SK-N-SH treated with all-trans-retinoic acid at 6 μM for 48 hours (cell line): ENCODE data around the gene GPR153.

ENCODE experiments used
- ATAC-seq: fragments of 200-7000 bp; cut with Tn5 transposase; 3 replicates; pipeline ENCODE4 v1.9.1; 2020; ENCODE audit warnings: mild to moderate bottlenecking, moderate library complexity
- ARNTL ChIP-seq: fragments of 450-650 bp; formaldehyde crosslinking; IDR thresholded peaks from 2 replicates; pipeline ENCODE4 v1.5.0; 2020; ENCODE audit warnings: low read depth, mild to moderate bottlenecking, moderate library complexity, borderline replicate concordance
- BACH2 ChIP-seq: fragments of 250-450 bp; sonication (Bioruptor Pico); IDR thresholded peaks from 2 replicates; pipeline ENCODE4 v1.9.0; 2021; ENCODE audit warnings: mild to moderate bottlenecking, borderline replicate concordance
- CREB5 ChIP-seq: fragments of 250-450 bp; sonication (Bioruptor Pico); IDR thresholded peaks from 2 replicates; pipeline ENCODE4 v1.5.1; 2020; ENCODE audit warnings: low read depth, mild to moderate bottlenecking, moderate library complexity
- CSDC2 ChIP-seq: fragments of 250-450 bp; sonication (Bioruptor Pico); IDR thresholded peaks from 2 replicates; pipeline ENCODE4 v1.5.0; 2020; ENCODE audit warnings: mild to moderate bottlenecking, moderate library complexity
- ESRRG ChIP-seq: fragments of 250-450 bp; sonication (Bioruptor Pico); IDR thresholded peaks from 2 replicates; pipeline ENCODE4 v1.6.1; 2021; ENCODE audit warnings: mild to moderate bottlenecking
- GLIS3 ChIP-seq: fragments of 250-450 bp; sonication (Bioruptor Pico); IDR thresholded peaks from 2 replicates; pipeline ENCODE4 v1.5.0; 2020; ENCODE audit warnings: mild to moderate bottlenecking, moderate library complexity
- ISL1 ChIP-seq: fragments of 250-450 bp; sonication (Bioruptor Pico); IDR thresholded peaks from 2 replicates; pipeline ENCODE4 v2.1.2; 2022; ENCODE audit warnings: mild to moderate bottlenecking, moderate library complexity
- OSR1 ChIP-seq: fragments of 250-450 bp; sonication (Bioruptor Pico); IDR thresholded peaks from 2 replicates; pipeline ENCODE4 v1.8.0; 2022; ENCODE audit warnings: moderate library complexity, mild to moderate bottlenecking, inconsistent platforms
- POU6F1 ChIP-seq: fragments of 250-450 bp; sonication (Bioruptor Pico); IDR thresholded peaks from 2 replicates; pipeline ENCODE4 v1.8.0; 2021; ENCODE audit warnings: low read depth, mild to moderate bottlenecking, moderate library complexity, borderline replicate concordance
- PPARA ChIP-seq: fragments of 250-450 bp; sonication (Bioruptor Pico); IDR thresholded peaks from 2 replicates; pipeline ENCODE4 v1.5.0; 2020; ENCODE audit warnings: mild to moderate bottlenecking, borderline replicate concordance
- RARB ChIP-seq: fragments of 250-450 bp; sonication (Bioruptor Pico); IDR thresholded peaks from 2 replicates; pipeline ENCODE4 v1.8.0; 2021; ENCODE audit warnings: mild to moderate bottlenecking, moderate library complexity
- SNAI2 ChIP-seq: fragments of 250-450 bp; sonication (Bioruptor Pico); IDR thresholded peaks from 2 replicates; pipeline ENCODE4 v1.5.0; 2020; ENCODE audit warnings: mild to moderate bottlenecking, moderate library complexity
- TCF4 ChIP-seq: fragments of 250-450 bp; sonication (Bioruptor Pico); IDR thresholded peaks from 2 replicates; pipeline ENCODE4 v1.8.0; 2021; ENCODE audit warnings: mild to moderate bottlenecking, moderate library complexity, borderline replicate concordance
- TOX ChIP-seq: fragments of 250-450 bp; sonication (Bioruptor Pico); IDR thresholded peaks from 2 replicates; pipeline ENCODE4 v1.8.0; 2021; ENCODE audit warnings: mild to moderate bottlenecking, moderate library complexity, borderline replicate concordance
- ZC3H10 ChIP-seq: fragments of 250-450 bp; sonication (Bioruptor Pico); IDR thresholded peaks from 2 replicates; pipeline ENCODE4 v1.5.1; 2021; ENCODE audit warnings: mild to moderate bottlenecking, moderate library complexity
- ZFP3 ChIP-seq: fragments of 250-450 bp; sonication (Bioruptor Pico); IDR thresholded peaks from 2 replicates; pipeline ENCODE4 v1.5.0; 2020; ENCODE audit warnings: mild to moderate bottlenecking, moderate library complexity
- ZNF565 ChIP-seq: fragments of 450-650 bp; formaldehyde crosslinking; conservative IDR thresholded peaks from 2 replicates; pipeline ENCODE4 v1.5.0; 2020; ENCODE audit warnings: low read depth, mild to moderate bottlenecking, moderate library complexity
- ZNF70 ChIP-seq: fragments of 450-650 bp; formaldehyde crosslinking; IDR thresholded peaks from 2 replicates; pipeline ENCODE4 v1.5.0; 2020; ENCODE audit warnings: mild to moderate bottlenecking, moderate library complexity
- TF ChIP-seq, protein P1 (sequence below): fragments of 250-450 bp; sonication (Bioruptor Pico); IDR thresholded peaks from 2 replicates; pipeline ENCODE4 v1.5.0; 2020; ENCODE audit warnings: mild to moderate bottlenecking, moderate library complexity
- TF ChIP-seq, protein P2 (sequence below): fragments of 250-450 bp; sonication (Bioruptor Pico); IDR thresholded peaks from 2 replicates; pipeline ENCODE4 v1.5.1; 2021; ENCODE audit warnings: mild to moderate bottlenecking, moderate library complexity
- TF ChIP-seq, protein P3 (sequence below): fragments of 250-450 bp; sonication (Bioruptor Pico); IDR thresholded peaks from 2 replicates; pipeline ENCODE4 v1.8.0; 2020; ENCODE audit warnings: mild to moderate bottlenecking, moderate library complexity, borderline replicate concordance

GPR153 gene

DNA sequence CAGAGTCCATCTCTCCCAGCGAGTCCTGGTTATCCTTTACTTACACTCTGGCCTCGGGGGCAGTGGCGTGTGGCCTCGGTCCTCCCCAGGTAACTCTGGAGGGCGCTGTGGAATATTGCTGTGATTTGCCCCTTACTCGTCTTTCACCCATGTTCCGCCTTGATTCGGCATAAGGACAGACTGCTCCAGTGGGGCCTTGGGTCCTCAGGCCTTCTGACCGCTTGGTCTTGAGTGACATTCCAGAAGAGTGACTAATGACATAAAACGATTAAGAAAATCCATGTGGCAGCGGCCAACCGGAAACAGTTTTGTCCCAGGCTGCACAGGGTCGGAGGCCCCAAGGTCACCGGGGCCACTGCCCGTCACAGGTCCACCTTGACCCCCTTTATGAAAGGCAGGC lies 36.2 kb downstream of the GPR153 start:
- TF ChIP-seq ZFP3 (CRISPR knock-in tag) (no peak), CREB5 (CRISPR knock-in tag) (no peak), PPARA (CRISPR knock-in tag) (no peak), POU6F1 (CRISPR knock-in tag) (no peak), TCF4 (CRISPR knock-in tag) (no peak), ESRRG (no peak), OSR1 (CRISPR knock-in tag) (no peak), SNAI2 (CRISPR knock-in tag) (no peak), ZC3H10 (CRISPR knock-in tag) (no peak), ZNF70 (CRISPR knock-in tag) (no peak), BACH2 (CRISPR knock-in tag) (no peak), CSDC2 (CRISPR knock-in tag) (no peak), ZNF565 (CRISPR knock-in tag) (no peak), RARB (CRISPR knock-in tag) (no peak)
- TF ChIP-seq, protein P1, sequence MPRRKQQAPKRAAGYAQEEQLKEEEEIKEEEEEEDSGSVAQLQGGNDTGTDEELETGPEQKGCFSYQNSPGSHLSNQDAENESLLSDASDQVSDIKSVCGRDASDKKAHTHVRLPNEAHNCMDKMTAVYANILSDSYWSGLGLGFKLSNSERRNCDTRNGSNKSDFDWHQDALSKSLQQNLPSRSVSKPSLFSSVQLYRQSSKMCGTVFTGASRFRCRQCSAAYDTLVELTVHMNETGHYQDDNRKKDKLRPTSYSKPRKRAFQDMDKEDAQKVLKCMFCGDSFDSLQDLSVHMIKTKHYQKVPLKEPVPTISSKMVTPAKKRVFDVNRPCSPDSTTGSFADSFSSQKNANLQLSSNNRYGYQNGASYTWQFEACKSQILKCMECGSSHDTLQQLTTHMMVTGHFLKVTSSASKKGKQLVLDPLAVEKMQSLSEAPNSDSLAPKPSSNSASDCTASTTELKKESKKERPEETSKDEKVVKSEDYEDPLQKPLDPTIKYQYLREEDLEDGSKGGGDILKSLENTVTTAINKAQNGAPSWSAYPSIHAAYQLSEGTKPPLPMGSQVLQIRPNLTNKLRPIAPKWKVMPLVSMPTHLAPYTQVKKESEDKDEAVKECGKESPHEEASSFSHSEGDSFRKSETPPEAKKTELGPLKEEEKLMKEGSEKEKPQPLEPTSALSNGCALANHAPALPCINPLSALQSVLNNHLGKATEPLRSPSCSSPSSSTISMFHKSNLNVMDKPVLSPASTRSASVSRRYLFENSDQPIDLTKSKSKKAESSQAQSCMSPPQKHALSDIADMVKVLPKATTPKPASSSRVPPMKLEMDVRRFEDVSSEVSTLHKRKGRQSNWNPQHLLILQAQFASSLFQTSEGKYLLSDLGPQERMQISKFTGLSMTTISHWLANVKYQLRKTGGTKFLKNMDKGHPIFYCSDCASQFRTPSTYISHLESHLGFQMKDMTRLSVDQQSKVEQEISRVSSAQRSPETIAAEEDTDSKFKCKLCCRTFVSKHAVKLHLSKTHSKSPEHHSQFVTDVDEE, result no peak
- TF ChIP-seq, protein P2, sequence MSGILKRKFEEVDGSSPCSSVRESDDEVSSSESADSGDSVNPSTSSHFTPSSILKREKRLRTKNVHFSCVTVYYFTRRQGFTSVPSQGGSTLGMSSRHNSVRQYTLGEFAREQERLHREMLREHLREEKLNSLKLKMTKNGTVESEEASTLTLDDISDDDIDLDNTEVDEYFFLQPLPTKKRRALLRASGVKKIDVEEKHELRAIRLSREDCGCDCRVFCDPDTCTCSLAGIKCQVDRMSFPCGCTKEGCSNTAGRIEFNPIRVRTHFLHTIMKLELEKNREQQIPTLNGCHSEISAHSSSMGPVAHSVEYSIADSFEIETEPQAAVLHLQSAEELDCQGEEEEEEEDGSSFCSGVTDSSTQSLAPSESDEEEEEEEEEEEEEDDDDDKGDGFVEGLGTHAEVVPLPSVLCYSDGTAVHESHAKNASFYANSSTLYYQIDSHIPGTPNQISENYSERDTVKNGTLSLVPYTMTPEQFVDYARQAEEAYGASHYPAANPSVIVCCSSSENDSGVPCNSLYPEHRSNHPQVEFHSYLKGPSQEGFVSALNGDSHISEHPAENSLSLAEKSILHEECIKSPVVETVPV, result no peak
- TF ChIP-seq, all 23 proteins: peak for 0
- no peak for ATAC-seq

DNA sequence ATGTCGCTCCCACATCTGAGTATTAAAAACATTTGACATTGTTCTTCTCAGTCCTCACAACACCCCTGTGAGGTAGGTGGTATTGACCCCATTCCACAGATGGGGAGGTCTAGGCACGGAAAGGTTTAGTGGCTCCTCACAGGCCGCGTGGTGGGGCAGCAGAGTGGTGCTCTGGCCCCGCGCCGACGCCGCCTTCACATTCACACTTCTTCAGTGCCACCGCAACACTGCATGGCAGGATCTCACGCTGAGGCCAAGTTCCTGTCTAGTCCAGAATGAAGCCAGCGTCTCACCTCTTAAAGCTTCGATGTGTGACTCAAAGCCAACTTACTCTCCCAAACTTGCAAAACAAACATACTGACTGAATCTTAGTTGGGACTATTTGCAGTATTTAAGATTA lies 37.3 kb downstream of the GPR153 start:
- TF ChIP-seq ESRRG (no peak), ZNF565 (CRISPR knock-in tag) (no peak), TCF4 (CRISPR knock-in tag) (no peak), CREB5 (CRISPR knock-in tag) (no peak), TOX (CRISPR knock-in tag) (no peak), ARNTL (CRISPR knock-in tag) (no peak), CSDC2 (CRISPR knock-in tag) (no peak), SNAI2 (CRISPR knock-in tag) (no peak), BACH2 (CRISPR knock-in tag) (no peak), GLIS3 (no peak), POU6F1 (CRISPR knock-in tag) (no peak), PPARA (CRISPR knock-in tag) (no peak), ISL1 (no peak), ZNF70 (CRISPR knock-in tag) (no peak)
- TF ChIP-seq, protein P3, sequence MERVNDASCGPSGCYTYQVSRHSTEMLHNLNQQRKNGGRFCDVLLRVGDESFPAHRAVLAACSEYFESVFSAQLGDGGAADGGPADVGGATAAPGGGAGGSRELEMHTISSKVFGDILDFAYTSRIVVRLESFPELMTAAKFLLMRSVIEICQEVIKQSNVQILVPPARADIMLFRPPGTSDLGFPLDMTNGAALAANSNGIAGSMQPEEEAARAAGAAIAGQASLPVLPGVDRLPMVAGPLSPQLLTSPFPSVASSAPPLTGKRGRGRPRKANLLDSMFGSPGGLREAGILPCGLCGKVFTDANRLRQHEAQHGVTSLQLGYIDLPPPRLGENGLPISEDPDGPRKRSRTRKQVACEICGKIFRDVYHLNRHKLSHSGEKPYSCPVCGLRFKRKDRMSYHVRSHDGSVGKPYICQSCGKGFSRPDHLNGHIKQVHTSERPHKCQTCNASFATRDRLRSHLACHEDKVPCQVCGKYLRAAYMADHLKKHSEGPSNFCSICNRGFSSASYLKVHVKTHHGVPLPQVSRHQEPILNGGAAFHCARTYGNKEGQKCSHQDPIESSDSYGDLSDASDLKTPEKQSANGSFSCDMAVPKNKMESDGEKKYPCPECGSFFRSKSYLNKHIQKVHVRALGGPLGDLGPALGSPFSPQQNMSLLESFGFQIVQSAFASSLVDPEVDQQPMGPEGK (CRISPR knock-in tag), result no peak
- TF ChIP-seq, protein P1, result no peak
- TF ChIP-seq, protein P2, result no peak
- ATAC-seq, result no peak
